ENCODE measurements around the gene DENND1A.

DENND1A gene, protein sequence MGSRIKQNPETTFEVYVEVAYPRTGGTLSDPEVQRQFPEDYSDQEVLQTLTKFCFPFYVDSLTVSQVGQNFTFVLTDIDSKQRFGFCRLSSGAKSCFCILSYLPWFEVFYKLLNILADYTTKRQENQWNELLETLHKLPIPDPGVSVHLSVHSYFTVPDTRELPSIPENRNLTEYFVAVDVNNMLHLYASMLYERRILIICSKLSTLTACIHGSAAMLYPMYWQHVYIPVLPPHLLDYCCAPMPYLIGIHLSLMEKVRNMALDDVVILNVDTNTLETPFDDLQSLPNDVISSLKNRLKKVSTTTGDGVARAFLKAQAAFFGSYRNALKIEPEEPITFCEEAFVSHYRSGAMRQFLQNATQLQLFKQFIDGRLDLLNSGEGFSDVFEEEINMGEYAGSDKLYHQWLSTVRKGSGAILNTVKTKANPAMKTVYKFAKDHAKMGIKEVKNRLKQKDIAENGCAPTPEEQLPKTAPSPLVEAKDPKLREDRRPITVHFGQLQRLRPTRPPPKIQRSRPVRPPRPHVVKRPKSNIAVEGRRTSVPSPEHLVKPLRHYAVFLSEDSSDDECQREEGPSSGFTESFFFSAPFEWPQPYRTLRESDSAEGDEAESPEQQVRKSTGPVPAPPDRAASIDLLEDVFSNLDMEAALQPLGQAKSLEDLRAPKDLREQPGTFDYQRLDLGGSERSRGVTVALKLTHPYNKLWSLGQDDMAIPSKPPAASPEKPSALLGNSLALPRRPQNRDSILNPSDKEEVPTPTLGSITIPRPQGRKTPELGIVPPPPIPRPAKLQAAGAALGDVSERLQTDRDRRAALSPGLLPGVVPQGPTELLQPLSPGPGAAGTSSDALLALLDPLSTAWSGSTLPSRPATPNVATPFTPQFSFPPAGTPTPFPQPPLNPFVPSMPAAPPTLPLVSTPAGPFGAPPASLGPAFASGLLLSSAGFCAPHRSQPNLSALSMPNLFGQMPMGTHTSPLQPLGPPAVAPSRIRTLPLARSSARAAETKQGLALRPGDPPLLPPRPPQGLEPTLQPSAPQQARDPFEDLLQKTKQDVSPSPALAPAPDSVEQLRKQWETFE

DNA sequence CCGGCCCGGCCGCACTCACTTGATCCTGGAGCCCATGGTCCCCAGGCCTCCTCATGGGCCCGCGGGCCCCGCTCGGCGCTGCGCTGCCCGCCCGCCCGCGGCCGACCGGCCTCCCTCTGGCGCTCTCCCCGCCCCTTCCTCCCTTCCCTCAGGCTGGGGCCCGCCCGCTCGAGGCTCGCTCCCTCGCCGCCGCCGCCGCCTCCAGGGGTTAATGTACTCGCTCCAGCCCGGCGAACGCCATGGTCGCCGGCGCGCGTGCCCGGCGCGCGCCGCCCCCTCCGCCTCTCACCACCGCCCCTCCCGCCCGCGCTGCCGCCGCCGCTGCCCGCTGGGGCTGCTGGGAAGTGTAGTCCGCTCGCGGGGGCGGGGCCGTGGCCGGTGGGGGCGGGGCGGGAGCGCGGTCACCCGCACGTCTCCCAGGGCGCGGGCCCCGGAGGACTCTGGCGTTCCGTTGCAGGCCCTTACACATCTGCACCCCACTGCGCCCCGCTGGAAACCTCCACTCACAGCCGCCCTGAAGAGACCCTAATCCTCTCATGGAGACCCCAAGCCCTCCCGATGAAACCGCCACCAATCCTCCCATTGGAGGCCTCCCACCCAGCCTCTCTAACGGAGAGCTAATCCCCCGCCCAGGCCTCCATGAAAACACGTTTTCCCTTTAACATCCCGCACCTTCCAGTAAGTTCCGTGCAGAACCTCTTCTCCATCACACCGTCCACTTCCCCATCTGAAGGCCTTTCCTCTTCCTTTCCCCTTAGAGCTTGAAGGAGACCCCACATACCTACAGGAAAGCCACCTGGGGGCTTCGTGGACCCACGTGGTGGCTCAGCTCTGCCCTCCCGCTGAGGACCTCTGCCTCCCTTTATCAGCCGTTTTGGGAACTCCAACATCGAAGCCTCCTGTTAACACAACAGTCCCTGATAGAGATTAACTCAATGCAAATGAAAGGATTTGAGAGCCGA is at the start of gene DENND1A:
Gene DENND1A, minus strand, starts transcription at position 257 of the 962 bp plus-strand sequence. Its CDS starts 221 bp downstream, at position 36.
- TF ChIP-seq, protein P1, sequence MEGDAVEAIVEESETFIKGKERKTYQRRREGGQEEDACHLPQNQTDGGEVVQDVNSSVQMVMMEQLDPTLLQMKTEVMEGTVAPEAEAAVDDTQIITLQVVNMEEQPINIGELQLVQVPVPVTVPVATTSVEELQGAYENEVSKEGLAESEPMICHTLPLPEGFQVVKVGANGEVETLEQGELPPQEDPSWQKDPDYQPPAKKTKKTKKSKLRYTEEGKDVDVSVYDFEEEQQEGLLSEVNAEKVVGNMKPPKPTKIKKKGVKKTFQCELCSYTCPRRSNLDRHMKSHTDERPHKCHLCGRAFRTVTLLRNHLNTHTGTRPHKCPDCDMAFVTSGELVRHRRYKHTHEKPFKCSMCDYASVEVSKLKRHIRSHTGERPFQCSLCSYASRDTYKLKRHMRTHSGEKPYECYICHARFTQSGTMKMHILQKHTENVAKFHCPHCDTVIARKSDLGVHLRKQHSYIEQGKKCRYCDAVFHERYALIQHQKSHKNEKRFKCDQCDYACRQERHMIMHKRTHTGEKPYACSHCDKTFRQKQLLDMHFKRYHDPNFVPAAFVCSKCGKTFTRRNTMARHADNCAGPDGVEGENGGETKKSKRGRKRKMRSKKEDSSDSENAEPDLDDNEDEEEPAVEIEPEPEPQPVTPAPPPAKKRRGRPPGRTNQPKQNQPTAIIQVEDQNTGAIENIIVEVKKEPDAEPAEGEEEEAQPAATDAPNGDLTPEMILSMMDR (IDR thresholded peaks at IDR 0.05): no peak

DNA sequence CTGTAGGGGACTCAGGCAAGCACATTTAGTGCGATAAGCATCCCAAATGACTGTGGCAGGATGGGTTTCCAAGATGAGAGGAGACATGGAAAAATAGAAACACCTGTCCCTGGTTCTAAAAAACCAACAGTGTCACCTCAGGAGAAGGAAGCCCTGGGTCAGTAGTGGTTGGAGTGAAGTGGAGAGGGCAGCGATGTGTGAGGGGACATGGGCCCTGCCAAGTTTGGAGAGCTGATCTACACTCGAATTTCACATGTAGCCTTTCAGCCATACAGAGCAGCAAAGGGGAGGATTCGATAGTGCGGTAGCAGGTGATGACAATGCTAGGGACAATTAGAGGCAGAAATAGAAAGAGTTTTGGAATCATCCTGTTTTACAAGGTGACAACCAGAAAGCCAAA is 49.1 kb upstream of the DENND1A start:
- TF ChIP-seq, protein P1 (IDR thresholded peaks at IDR 0.05): no peak

DNA sequence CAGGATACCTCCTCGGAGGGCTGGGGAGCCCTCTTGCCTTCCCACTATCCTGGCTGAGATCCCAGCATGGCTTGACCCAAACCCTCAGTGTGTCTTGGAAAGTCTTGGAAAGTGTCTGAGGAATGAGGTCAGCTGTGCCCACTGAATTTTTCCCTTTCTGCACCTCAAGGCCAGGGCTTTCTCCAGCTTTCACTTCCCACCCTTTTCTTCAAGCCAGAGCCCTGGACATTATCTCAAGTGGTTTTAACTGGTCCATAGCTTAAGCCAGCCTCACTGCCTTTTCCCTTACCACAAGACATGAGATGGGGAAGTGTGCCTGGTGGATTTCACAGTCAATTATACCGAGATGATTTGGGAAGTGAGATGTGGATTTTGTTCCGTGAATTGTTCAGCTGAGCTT is 45.9 kb upstream of the DENND1A start:
- TF ChIP-seq, protein P1 (IDR thresholded peaks at IDR 0.05): no peak

- TF ChIP-seq, protein P1 (IDR thresholded peaks at IDR 0.05): no peak
Measured at GRCh38 chr9:123974471-123974870, 44.5 kb upstream of the DENND1A start.

DNA sequence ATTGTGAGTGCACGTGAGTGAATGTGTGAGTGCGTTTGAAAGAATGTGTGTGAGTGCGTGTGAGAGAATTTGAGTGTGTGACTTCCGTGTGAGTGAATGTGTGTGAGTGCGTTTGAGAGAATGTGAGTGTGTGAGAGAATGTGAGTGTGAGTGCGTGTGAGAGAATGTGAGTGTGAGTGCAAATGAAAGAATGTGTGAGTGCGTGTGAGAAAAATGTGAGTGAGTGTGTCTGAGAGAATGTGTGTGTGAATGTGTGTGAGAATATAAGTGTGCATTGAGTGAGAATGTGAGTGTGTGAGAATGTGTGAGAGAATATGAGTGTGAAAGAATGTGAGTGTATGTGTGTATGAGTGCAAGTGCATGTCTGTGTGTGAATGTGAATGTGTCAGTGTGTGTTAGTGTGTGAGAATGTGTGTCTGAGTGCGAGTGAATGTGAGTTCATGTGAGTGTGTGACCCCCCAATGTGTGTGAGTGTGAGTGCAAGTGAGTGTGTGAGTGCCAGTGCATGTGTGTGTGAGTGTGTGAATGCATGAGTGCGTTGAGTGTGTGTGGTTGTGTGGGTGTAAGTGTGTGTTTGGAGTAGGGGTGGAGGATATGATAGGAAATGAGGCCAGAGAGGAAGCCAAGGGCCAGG is 43.8 kb upstream of the DENND1A start:
- TF ChIP-seq, protein P1 (IDR thresholded peaks at IDR 0.05): no peak

DNA sequence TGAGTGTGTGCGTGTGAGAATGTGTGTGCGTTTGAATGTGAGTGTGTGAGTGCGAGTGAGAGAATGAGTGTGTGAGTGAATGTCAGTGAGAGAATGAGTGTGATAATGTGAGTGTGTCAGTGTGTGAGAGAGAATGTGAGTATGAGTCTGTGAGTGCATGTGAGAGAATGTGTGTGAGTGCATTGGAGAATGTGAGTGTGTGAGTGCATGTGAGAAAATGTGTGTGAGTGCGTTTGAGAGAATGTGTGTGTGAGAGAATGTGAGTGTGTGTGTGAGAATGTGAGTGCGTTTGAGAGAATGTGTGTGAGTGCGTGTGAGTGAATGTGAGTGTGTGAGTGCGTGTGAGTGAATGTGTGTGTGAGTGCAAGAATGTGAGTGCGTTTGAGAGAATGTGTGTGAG is 42.7 kb upstream of the DENND1A start:
- TF ChIP-seq, protein P1 (IDR thresholded peaks at IDR 0.05): no peak

Measured in LNCAP (cell line).